Measurements from ENCODE around the gene NOCT.
"Not testable (repeated sequence)": the region's sequence is repeated elsewhere in the genome, so short reads cannot be mapped to it uniquely, and the experiment has no call there.

Gene NOCT

DNA sequence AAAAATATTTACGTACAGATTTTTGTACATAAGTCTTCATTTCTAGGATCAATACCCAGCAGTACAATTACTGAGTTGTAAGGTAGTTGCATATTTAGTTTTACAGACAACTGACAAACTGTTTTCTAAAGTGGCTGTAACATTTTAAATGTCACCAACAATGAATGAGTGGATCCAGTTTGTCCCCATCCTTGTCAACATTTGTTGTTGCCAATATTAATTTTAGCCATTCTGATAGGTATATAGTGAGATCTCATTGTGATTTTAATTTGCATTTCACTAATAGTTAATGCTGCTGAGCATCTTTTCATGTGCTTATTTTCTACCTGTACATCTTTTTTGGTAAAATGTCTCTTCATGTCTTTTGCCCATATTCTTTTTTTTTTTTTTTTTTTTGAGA is 30.9 kb upstream of the NOCT start:
- no peak overlapping the region for H3K4me3 ChIP-seq (ENCODE audit: low read depth, low read length)
- TF ChIP-seq, protein P1, sequence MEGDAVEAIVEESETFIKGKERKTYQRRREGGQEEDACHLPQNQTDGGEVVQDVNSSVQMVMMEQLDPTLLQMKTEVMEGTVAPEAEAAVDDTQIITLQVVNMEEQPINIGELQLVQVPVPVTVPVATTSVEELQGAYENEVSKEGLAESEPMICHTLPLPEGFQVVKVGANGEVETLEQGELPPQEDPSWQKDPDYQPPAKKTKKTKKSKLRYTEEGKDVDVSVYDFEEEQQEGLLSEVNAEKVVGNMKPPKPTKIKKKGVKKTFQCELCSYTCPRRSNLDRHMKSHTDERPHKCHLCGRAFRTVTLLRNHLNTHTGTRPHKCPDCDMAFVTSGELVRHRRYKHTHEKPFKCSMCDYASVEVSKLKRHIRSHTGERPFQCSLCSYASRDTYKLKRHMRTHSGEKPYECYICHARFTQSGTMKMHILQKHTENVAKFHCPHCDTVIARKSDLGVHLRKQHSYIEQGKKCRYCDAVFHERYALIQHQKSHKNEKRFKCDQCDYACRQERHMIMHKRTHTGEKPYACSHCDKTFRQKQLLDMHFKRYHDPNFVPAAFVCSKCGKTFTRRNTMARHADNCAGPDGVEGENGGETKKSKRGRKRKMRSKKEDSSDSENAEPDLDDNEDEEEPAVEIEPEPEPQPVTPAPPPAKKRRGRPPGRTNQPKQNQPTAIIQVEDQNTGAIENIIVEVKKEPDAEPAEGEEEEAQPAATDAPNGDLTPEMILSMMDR (IDR thresholded peaks at IDR 0.05; ENCODE audit: control insufficient read depth, extremely low read depth, insufficient read depth): no peak
- no peak for DNase-seq (ENCODE audit: low read depth)

DNA sequence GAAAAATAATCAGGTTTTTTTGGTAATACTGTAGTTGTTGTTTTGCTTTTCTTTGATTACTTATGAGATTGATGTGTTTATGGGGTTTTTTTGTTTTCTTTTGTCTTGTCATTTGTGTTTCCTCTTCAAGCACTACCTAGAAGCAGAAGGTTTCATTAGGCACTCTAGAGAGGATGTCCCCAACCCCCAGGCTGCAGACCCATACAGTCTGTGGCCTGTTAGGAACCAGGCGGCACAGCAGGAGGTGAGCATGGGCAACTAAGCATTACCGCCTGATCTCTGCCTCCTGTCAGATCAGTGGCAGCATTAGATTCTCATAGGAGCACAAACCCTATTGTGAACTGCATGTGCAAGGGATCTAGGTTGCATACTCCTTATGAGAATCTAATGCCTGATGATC is 22.9 kb upstream of the NOCT start:
- TF ChIP-seq, protein P1 (IDR thresholded peaks at IDR 0.05; ENCODE audit: control insufficient read depth, extremely low read depth, insufficient read depth): no peak
- no peak overlapping the region for H3K4me3 ChIP-seq (ENCODE audit: low read depth, low read length)
- DNase-seq (ENCODE audit: low read depth): no peak

DNA sequence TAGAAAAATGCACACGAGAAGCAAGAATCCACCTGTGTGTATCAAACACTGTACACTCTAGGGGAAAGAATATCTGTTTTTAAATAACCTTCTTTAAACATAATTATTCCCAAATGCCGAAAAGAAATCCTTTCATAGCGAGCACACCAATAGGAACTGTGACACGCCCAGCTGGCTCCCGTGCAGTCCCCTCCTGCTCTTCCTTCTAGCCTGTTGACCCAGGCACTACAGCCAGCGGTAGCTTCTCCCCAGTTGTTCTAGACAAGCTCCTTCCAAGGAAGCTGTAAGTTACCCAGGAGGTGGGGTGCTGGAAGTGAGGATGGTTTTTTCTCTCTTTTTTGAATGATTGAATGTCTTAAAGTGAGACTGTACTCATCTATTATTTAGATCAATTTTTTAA is 19.5 kb upstream of the NOCT start:
- TF ChIP-seq, protein P1 (IDR thresholded peaks at IDR 0.05; ENCODE audit: control insufficient read depth, extremely low read depth, insufficient read depth): no peak
- H3K4me3 ChIP-seq (ENCODE audit: low read depth, low read length): no peak overlapping the region
- DNase-seq (ENCODE audit: low read depth): no peak

DNA sequence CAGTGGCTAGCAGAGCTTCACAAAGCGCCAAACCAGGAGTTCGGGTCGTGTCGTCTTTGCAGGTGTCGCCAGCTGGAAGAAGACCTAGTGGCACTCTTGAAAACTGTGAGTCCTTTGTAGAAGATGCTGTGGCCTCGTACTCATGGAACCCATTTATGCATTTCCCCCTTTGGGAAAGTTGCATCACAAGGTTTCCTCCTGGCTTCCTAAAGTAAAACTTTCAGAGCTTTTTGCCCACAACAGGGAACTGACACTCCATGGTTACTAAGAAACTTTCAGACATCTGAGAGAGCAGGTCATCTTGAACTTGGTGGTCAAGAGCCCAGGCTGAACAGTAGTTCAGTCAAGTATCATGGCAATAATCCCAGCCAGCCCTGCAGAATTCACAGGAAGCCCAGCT is 15.9 kb upstream of the NOCT start:
- no peak for DNase-seq (ENCODE audit: low read depth)

DNA sequence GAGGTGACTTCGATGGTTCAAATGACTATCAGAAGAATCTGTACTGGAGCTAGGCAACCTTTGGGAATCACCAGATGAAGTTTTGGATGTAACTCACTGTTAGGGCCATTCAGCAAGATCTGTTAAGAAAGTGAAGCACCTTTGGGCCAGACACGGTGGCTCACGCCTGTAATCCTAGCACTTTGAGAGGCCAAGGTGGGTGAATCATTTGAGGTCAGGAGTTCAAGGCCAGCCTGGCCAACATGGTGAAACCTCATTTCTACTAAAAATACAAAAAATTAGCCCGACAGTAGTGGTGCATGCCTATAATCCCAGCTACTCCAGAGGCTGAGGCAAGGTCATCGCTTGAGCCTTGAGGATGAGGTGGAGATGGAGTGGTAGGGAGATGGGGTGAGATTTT is 15.4 kb upstream of the NOCT start:
- DNase-seq (ENCODE audit: low read depth); H3K4me3 ChIP-seq (ENCODE audit: low read depth, low read length): not testable (repeated sequence)

More for the DNA sequence above, 15.9 kb upstream of the NOCT start:
- no peak overlapping the region for H3K4me3 ChIP-seq (ENCODE audit: low read depth, low read length)
- TF ChIP-seq, protein P1 (IDR thresholded peaks at IDR 0.05; ENCODE audit: control insufficient read depth, extremely low read depth, insufficient read depth): no peak

DNA sequence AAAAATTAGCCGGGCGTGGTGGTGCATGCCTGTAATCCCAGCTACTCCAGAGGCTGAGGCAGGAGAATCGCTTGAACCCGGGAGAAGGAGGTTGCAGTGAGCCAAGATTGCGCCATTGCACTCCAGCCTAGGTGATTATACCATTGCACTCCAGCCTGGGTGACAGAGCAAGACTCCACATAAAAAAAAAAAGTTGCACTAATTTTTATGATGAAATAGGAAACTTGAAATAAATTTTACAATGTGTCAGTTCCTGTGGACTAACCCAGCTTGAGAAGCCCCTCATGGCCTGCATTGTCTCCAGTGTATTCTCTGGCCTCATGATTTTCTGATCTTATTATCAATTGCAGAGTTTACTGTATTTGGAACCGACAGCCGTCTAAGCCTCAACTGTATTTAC is 14.2 kb upstream of the NOCT start:
- DNase-seq (ENCODE audit: low read depth); H3K4me3 ChIP-seq (ENCODE audit: low read depth, low read length): not testable (repeated sequence)

DNA sequence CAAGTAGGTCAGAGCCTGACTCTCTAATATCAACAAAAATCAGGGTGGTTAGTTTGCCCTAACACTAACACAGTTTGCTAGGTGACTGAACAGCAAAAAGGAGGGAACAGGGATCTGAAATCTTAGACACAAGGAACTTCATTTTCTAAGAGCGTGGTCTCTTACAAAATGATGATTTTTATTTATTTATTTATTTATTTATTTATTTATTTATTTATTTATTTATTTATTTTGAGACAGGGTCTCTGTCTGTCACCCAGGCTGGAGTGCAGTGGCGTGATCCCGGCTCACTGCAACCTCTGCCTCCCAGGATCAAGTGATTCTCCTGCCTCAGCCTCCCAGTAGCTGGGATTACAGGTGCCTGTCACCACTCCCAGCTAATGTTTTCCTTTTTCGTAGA is 11.9 kb upstream of the NOCT start:
- H3K4me3 ChIP-seq (ENCODE audit: low read depth, low read length); DNase-seq (ENCODE audit: low read depth): not testable (repeated sequence)

DNA sequence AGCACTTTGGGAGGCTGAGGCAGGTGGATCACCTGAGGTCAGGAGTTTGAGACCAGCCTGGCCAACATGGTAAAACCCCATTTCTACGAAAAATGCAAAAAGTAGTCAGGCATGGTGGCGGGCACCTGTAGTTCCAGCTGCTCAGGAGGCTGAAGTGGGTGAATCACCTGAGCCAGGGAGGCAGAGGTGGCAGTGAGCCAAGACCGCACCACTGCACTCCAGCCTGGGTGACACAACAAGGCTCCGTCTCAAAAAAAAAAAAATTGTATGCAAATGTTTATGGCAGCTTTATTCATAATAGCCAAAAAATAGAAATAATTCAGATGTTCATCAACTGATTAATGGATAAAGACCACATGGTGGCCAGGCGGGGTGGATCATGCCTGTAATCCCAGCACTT is 9.8 kb upstream of the NOCT start:
- TF ChIP-seq, protein P1 (IDR thresholded peaks at IDR 0.05; ENCODE audit: control insufficient read depth, extremely low read depth, insufficient read depth): no peak
- no peak for DNase-seq (ENCODE audit: low read depth)

DNA sequence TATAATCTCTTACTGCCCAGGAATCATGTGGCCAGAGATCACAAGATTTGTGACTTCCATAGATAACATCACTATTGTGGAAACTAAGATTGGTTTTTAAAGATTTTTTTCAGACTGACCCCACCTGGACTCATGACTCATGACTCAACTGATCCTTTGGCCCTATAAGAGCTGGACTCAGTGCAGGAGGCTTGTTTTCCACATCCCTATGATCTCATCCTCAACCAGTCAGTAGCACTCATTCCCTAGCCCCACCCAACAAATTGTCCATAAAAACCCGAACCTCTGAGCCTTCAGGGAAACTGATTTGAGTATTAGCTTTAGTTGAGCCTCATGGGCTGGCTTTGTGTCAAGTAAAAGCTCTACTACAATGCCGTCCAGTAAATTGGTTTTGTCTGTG is 7.9 kb upstream of the NOCT start:
- TF ChIP-seq, protein P1 (IDR thresholded peaks at IDR 0.05; ENCODE audit: control insufficient read depth, extremely low read depth, insufficient read depth): no peak
- DNase-seq (ENCODE audit: low read depth): no peak
- no peak overlapping the region for H3K4me3 ChIP-seq (ENCODE audit: low read depth, low read length)

More for the DNA sequence above, 9.8 kb upstream of the NOCT start:
- no peak overlapping the region for H3K4me3 ChIP-seq (ENCODE audit: low read depth, low read length)

DNA sequence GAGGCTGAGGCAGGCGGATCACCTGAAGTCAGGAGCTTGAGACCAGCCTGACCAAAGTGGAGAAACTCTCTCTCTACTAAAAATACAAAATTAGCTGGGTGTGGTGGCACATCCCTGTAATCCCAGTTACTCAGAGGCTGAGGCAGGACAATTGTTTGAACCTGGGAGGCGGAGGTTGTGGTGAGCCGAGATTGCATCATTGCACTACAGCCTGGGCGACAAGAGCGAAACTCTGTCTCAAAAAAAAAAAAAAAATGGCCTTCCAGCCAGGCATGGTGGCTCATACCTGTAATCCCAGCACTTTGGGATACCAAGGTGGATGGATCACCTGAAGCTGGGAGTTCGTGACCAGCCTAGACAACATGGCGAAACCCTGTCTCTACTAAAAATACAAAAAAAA is 7.3 kb upstream of the NOCT start:
- DNase-seq (ENCODE audit: low read depth); H3K4me3 ChIP-seq (ENCODE audit: low read depth, low read length): not testable (repeated sequence)

Measured in LNCaP clone FGC (cell line).